CD4-positive, CD25-positive, alpha-beta regulatory T cell (primary cell): Measurements from ENCODE around the gene OTUD4. TPM values are rescaled to one million over a fixed set of nuclear protein-coding genes. Genes with fewer than 3 reads are reported as not detected.

Experiments
- ATAC-seq, 2 donors: fragments of 150-1000 bp; cut with Tn5 transposase; one replicate each; pipeline ENCODE4 v1.10.0; 2021; ENCODE audit warnings: low read depth in 2 of 2, moderate number of reproducible peaks in 2 of 2, moderate library complexity in 1 of 2
- DNase-seq, 3 donors: peaks; one replicate each; pipeline versions ENCODE4 v3.0.0 to v3.0.0-alpha.2; 2012 to 2022; ENCODE audit warnings: mixed read lengths in 1 of 3
- H3K27ac ChIP-seq: one replicate; pipeline ENCODE4 v1.7.0; 2013; ENCODE audit warnings: mild to moderate bottlenecking, low read length; ENCODE audit not compliant: insufficient read depth, poor library complexity, severe bottlenecking
- H3K27me3 ChIP-seq: one replicate; pipeline ENCODE4 v1.7.0; 2013; ENCODE audit warnings: low read length; ENCODE audit not compliant: control insufficient read depth, insufficient read depth
- H3K36me3 ChIP-seq: one replicate; pipeline ENCODE4 v1.7.0; 2013; ENCODE audit warnings: mild to moderate bottlenecking, low read length, moderate library complexity; ENCODE audit not compliant: control insufficient read depth, insufficient read depth
- H3K4me1 ChIP-seq: 2 replicates; pipeline ENCODE4 v1.7.0; 2013; ENCODE audit warnings: mild to moderate bottlenecking, low read length; ENCODE audit not compliant: insufficient read depth, control insufficient read depth, poor library complexity, severe bottlenecking
- H3K4me3 ChIP-seq: one replicate; pipeline ENCODE4 v1.7.0; 2013; ENCODE audit warnings: low read depth, mild to moderate bottlenecking, low read length, moderate library complexity
- H3K9me3 ChIP-seq, 2 experiments: 1 replicate in 1 of 2; 2 replicates in 1 of 2; pipeline ENCODE4 v1.7.0; 2013; ENCODE audit warnings: low read length in 2 of 2, mild to moderate bottlenecking in 1 of 2, moderate library complexity in 1 of 2; ENCODE audit not compliant: control insufficient read depth in 2 of 2
- H3K27ac Mint-ChIP-seq, 3 donors: one replicate each; pipeline ENCODE4 v1.8.0; 2020 to 2022; ENCODE audit warnings: mild to moderate bottlenecking in 3 of 3, mixed read lengths in 3 of 3, moderate library complexity in 2 of 3
- H3K27me3 Mint-ChIP-seq: one replicate; pipeline ENCODE4 v1.8.0; 2022; ENCODE audit warnings: mild to moderate bottlenecking, mixed read lengths
- H3K36me3 Mint-ChIP-seq: one replicate; pipeline ENCODE4 v1.8.0; 2020; ENCODE audit warnings: mixed read lengths
- H3K4me1 Mint-ChIP-seq, 4 donors: one replicate each; pipeline ENCODE4 v1.8.0; 2020 to 2022; ENCODE audit warnings: mixed read lengths in 4 of 4, mild to moderate bottlenecking in 1 of 4
- H3K4me3 Mint-ChIP-seq, 4 donors: one replicate each; pipeline ENCODE4 v1.8.0; 2020 to 2022; ENCODE audit warnings: mild to moderate bottlenecking in 4 of 4, mixed read lengths in 4 of 4, moderate library complexity in 3 of 4
- H3K9me3 Mint-ChIP-seq, 7 donors: one replicate each; pipeline ENCODE4 v1.8.0; 2020 to 2022; ENCODE audit warnings: mixed read lengths in 7 of 7, mild to moderate bottlenecking in 3 of 7, moderate library complexity in 2 of 7
- polyA plus RNA-seq, 4 donors: library from polyadenylated mRNA; unstranded; fragments of 300-500 nt; fragmentation: Illumina TruSeq; gene quantifications; one replicate each; pipeline ENCODE4 v1.2.3, GENCODE V29; 2021
- total RNA-seq: library from RNA; stranded (reverse); gene quantifications from one replicate; pipeline ENCODE4 v1.2.3, GENCODE V29; 2022

OTUD4 gene
- total and polyA plus RNA-seq, 5 donors from 2014 or later = 10.6 to 74.9 (median 12.9) TPM

DNA sequence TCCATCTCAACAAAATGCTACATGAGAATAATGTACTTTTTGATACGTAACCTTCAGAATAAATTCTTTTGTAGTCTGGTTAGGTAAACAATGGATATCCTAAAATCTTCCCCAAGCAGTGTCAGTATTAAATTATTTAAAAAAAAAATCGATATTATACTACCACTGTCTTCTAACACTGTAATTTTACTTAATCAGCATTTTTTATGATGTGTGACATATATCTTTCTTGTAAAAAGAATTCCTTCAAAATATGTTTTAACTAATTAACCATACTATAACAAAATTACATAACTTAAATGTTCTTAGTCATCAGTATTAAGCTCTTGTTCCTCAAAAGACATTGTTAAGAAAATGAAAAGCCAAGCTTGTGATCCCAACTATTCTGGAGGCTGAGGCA is 12.5 kb downstream of the OTUD4 start:
- Histone ChIP-seq H3K27ac (no peak overlapping the region), H3K4me1 (no peaks in the 10 kb centered on the region), H3K27me3 (no peaks in the 10 kb centered on the region), H3K36me3 (peaks cover 44% of the 10 kb centered on the region), H3K9me3 (no peaks in the 10 kb centered on the region), H3K4me3 (no peak overlapping the region)
- no peak overlapping the region for H3K27ac Mint-ChIP-seq
- peaks cover 33% of the 10 kb centered on the region for H3K36me3 Mint-ChIP-seq
- ATAC-seq = no peak
- H3K4me3 Mint-ChIP-seq = no peak overlapping the region
- peaks cover 17 to 31% (median 28%) of the 10 kb centered on the region in 4 donors for H3K4me1 Mint-ChIP-seq
- peaks cover 0 to 2% (median 0%) of the 10 kb centered on the region in 7 donors for H3K9me3 Mint-ChIP-seq
- no peaks in the 10 kb centered on the region for H3K27me3 Mint-ChIP-seq
- no peak for DNase-seq

DNA sequence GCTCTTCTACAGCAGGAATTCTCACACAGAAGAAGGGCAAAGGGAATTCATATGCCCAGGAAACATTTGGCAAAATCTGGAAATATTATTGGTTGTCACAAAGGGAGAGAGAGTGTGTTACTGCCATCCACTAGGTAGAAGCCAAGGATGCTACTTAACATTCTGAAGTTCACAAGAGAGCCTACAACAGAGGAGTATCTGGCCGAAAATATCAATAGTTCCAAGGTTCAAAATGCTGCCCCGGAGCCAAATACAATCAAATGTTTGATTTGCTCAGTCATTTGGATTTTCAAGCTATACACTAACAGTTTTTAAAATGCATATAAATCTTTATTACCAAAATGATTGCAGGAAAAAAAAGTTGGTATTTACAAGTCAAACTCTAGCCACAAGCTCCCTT is 18.8 kb downstream of the OTUD4 start:
- Mint-ChIP-seq H3K4me1 (peaks cover 0 to 24% (median 6%) of the 10 kb centered on the region in 4 donors), H3K9me3 (no peaks in the 10 kb centered on the region), H3K27ac (peak overlapping the region in 2 of 3 donors; percentile 23 to 81), H3K27me3 (no peaks in the 10 kb centered on the region), H3K36me3 (peaks cover 19% of the 10 kb centered on the region), H3K4me3 (no peak overlapping the region)
- Histone ChIP-seq H3K4me1 (no peaks in the 10 kb centered on the region), H3K4me3 (no peak overlapping the region), H3K27ac (no peak overlapping the region), H3K27me3 (no peaks in the 10 kb centered on the region), H3K36me3 (peaks cover 60% of the 10 kb centered on the region), H3K9me3 (no peaks in the 10 kb centered on the region)
- ATAC-seq = no peak
- no peak for DNase-seq

DNA sequence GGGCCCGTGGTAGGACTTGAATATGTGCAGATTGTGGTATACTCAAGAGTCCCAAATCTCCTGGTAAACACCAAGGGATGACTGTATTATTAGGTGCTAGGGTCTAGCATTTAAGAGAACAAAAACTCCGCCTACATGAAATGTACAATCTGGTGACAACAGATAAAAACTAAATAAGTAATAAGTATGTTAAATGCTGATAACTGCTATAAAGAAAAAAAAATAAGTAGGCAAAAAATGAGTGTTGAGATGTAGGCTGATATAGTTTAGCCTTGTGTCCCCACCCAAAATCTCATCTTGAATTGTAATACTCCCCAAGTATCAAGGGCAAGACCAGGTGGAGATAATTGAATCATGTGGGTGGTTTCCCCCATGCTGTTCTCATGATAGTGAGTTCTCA is 23.4 kb downstream of the OTUD4 start:
- H3K36me3 Mint-ChIP-seq = peaks cover 27% of the 10 kb centered on the region
- H3K9me3 Mint-ChIP-seq = no peaks in the 10 kb centered on the region
- no peaks in the 10 kb centered on the region for H3K27me3 ChIP-seq
- H3K4me3 Mint-ChIP-seq = no peak overlapping the region
- no peak overlapping the region for H3K27ac ChIP-seq
- H3K4me1 Mint-ChIP-seq = peaks cover 0 to 23% (median 11%) of the 10 kb centered on the region in 4 donors
- no peaks in the 10 kb centered on the region for H3K27me3 Mint-ChIP-seq
- no peak overlapping the region for H3K4me3 ChIP-seq
- H3K9me3 ChIP-seq = no peaks in the 10 kb centered on the region
- no peak for ATAC-seq
- H3K4me1 ChIP-seq = no peaks in the 10 kb centered on the region
- no peak for DNase-seq
- H3K27ac Mint-ChIP-seq = no peak overlapping the region
- H3K36me3 ChIP-seq = peaks cover 70% of the 10 kb centered on the region

DNA sequence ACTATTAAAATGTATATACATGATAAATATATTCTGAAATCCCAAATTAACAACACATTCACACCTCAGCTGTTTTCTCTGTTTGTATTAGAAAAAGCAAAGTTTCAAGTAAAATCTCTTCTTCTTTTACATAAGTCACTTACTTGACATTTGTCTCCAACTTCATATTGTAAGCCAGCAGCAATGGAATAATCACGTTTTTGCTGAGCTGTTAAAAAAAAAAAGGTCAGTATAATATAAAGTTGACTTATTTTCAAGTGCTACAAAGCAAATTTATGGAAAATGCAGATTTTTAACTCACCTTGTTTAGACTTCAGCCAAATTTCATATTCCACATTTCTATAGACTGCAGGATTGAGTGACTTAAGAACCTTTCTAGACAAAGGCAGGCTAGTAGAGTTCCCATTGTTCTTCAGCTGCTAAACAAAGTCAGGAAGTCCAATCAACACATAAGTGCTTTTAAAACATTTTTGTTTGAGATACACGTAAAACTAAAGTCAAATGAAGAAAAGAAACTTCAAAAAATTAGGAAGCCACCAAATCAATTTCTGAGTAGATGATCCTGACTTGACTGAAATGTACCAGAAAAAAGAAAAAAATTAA is 25.0 kb downstream of the OTUD4 start:
- Mint-ChIP-seq H3K36me3 (peaks cover 27% of the 10 kb centered on the region), H3K9me3 (no peaks in the 10 kb centered on the region), H3K27me3 (no peaks in the 10 kb centered on the region), H3K27ac (no peak overlapping the region), H3K4me3 (no peak overlapping the region), H3K4me1 (peaks cover 0 to 14% (median 10%) of the 10 kb centered on the region in 4 donors)
- DNase-seq (no peak), ATAC-seq (no peak)
- H3K27ac ChIP-seq = no peak overlapping the region
- H3K36me3 ChIP-seq = peaks cover 69% of the 10 kb centered on the region
- no peaks in the 10 kb centered on the region for H3K27me3 ChIP-seq
- H3K9me3 ChIP-seq = no peaks in the 10 kb centered on the region
- H3K4me3 ChIP-seq = no peak overlapping the region
- no peaks in the 10 kb centered on the region for H3K4me1 ChIP-seq

DNA sequence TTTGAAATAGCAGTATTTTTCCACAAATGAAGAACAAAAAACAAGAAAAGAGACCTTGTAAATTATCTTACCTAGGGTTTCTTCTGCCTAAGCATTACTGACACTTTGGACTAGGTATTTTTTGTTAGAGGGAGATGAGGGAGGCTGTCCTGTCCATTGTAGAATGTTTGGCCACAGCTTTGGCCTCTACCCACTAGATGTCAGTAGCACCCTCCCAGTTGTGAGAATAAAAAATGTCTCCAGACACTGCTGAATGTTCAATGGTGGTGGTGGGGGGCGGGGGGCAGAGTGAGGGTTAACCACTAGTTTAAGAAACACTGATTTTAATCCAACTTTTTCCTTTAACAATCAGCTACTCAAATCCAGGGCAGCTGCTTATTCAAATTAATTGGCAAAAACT is 25.8 kb downstream of the OTUD4 start:
- no peaks in the 10 kb centered on the region for H3K27me3 Mint-ChIP-seq
- H3K4me3 Mint-ChIP-seq = no peak overlapping the region
- H3K36me3 Mint-ChIP-seq = peaks cover 33% of the 10 kb centered on the region
- ATAC-seq = peak in 1 of 2 donors; percentile 56
- H3K4me1 Mint-ChIP-seq = peaks cover 0 to 17% (median 13%) of the 10 kb centered on the region in 4 donors
- no peaks in the 10 kb centered on the region for H3K9me3 Mint-ChIP-seq
- Histone ChIP-seq H3K4me1 (no peaks in the 10 kb centered on the region), H3K9me3 (no peaks in the 10 kb centered on the region), H3K4me3 (no peak overlapping the region), H3K27me3 (no peaks in the 10 kb centered on the region), H3K36me3 (peaks cover 71% of the 10 kb centered on the region), H3K27ac (no peak overlapping the region)
- no peak for DNase-seq
- peak overlapping the region in 1 of 3 donors; percentile 36 for H3K27ac Mint-ChIP-seq

DNA sequence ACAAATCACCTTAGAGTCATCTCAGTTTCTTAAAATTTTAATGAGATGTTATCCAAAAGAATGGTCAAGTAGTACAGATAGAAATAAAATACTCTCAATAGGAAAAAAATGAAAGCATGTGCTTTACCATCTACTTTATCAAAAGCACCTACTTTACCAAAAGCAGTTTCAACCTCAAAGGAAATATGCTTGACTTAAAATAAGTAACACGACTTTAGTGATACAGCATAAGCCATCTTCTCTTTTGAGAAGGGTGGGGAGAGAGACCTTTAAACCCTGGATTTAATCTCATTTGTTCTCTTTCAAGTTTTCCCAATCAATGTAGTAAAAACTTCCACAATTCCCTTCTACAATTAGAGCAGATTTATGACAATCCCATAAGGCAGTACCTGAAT is 26.5 kb downstream of the OTUD4 start:
- no peak overlapping the region for H3K4me3 Mint-ChIP-seq
- peaks cover 36% of the 10 kb centered on the region for H3K36me3 Mint-ChIP-seq
- H3K4me1 Mint-ChIP-seq = peaks cover 0 to 17% (median 10%) of the 10 kb centered on the region in 4 donors
- Histone ChIP-seq H3K4me3 (no peak overlapping the region), H3K4me1 (no peaks in the 10 kb centered on the region), H3K9me3 (no peaks in the 10 kb centered on the region), H3K27ac (no peak overlapping the region), H3K27me3 (no peaks in the 10 kb centered on the region), H3K36me3 (peaks cover 74% of the 10 kb centered on the region)
- ATAC-seq (no peak), DNase-seq (no peak)
- H3K9me3 Mint-ChIP-seq = no peaks in the 10 kb centered on the region
- no peaks in the 10 kb centered on the region for H3K27me3 Mint-ChIP-seq
- peak overlapping the region in 1 of 3 donors; percentile 36 for H3K27ac Mint-ChIP-seq

DNA sequence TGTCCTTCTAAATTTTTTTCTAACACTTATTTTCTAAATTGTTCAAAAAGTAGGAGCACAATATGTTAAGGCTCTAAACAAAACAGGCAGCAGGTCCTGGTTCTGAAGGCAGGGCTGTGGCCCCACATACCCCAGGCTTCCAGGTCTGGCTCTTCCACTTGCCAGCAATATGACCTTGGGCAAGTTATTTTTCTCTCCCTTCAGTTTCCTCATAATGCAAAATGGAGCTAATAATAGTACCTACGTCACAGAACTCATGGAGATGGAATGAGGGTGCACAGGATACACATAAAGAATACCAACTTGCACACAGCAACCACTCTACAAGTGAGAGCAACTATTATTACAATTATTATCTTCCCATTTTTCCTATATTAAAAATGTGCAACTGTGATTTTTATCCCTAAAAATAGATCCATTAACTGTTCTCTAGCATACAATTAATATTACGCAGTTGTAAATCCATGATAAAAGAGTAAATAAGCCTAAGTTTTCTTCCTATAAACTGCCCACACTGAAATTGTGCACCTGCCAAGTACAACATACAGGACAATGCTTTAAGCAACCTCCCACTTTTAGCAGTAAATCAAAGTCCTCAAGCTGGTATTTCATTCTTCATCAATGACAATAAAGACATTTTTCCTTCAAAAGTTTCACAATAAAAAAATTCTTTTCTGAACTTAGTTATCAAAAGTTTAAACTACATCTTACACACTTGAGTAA is 27.0 kb downstream of the OTUD4 start:
- Histone ChIP-seq H3K4me3 (no peak overlapping the region), H3K9me3 (no peaks in the 10 kb centered on the region), H3K27ac (no peak overlapping the region), H3K4me1 (no peaks in the 10 kb centered on the region), H3K27me3 (no peaks in the 10 kb centered on the region), H3K36me3 (peaks cover 75% of the 10 kb centered on the region)
- Mint-ChIP-seq H3K27ac (peak overlapping the region in 1 of 3 donors; percentile 36), H3K4me1 (peaks cover 0 to 17% (median 7%) of the 10 kb centered on the region in 4 donors), H3K4me3 (no peak overlapping the region), H3K36me3 (peaks cover 37% of the 10 kb centered on the region), H3K9me3 (no peaks in the 10 kb centered on the region), H3K27me3 (no peaks in the 10 kb centered on the region)
- no peak for DNase-seq
- ATAC-seq = no peak

DNA sequence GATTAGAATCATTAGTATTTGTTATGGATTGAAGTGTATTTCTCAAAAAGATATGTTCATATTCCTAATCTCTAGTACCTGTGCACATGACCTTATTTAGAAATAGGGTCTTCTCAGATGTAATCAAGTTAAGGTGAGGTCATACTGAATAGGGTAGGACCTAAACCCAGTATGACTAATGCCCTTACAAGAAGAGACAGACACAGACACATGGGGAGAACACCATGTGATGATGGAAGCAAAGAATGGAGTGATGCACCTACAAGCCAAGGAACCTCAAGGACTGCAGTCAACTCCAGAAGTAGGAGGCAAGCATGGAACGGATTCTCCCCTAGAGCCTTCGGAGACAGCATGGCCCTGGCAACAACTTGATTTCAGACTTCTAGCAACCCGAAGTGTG is 31.4 kb downstream of the OTUD4 start:
- Mint-ChIP-seq H3K36me3 (peaks cover 52% of the 10 kb centered on the region), H3K4me3 (no peak overlapping the region), H3K27me3 (no peaks in the 10 kb centered on the region), H3K9me3 (no peaks in the 10 kb centered on the region), H3K4me1 (peaks cover 0 to 13% (median 11%) of the 10 kb centered on the region in 4 donors), H3K27ac (no peak overlapping the region)
- Histone ChIP-seq H3K36me3 (peaks cover 91% of the 10 kb centered on the region), H3K4me3 (no peak overlapping the region), H3K27ac (no peak overlapping the region), H3K4me1 (no peaks in the 10 kb centered on the region), H3K9me3 (no peaks in the 10 kb centered on the region), H3K27me3 (no peaks in the 10 kb centered on the region)
- ATAC-seq (no peak), DNase-seq (no peak)
